ENCODE results near the gene TBC1D3D. TPM values are rescaled to one million over a fixed set of nuclear protein-coding genes. Genes with fewer than 3 reads are reported as not detected.
"Not testable (repeated sequence)": the region's sequence is repeated elsewhere in the genome, so short reads cannot be mapped to it uniquely, and the experiment has no call there.

TBC1D3D gene
- 0.21 TPM in 1 of 2 replicates, not detected in the other for polyA plus RNA-seq (2013)

DNA sequence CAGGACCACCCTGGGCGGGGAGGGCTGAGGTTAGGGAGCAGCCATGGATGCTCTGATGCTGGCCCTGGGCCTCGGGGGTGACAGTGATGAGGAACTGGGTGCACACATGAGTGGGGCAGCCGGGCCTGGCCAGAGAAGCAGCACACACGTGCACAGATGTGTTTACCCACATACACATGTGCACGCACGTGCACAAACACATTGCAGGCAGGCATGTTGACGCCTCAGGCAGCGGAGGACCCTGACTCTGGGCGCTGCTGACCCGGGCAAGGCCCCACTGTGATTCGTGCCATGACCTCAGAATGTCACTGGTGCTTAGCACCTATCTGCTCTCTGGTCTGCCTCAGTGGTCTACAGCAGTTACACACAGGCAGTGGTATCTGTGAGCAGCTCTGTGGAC, at the start of gene TBC1D3D:
TSS of gene TBC1D3D (plus strand) at position 301 of the 400 bp plus-strand sequence. CDS start 1,585 bp downstream, outside the sequence.
- DNase-seq; H2BK5ac ChIP-seq (ENCODE audit: low read depth, low read length, poor library complexity); H3K36me3 ChIP-seq (ENCODE audit: control insufficient read depth in 1 of 2, insufficient read depth in 2 of 2, low read length in 2 of 2); H3K4me3 ChIP-seq (ENCODE audit: low read depth, low read length); H4K8ac ChIP-seq (ENCODE audit: low read depth, low read length); H4K91ac ChIP-seq (ENCODE audit: low read depth, low read length); H3K4me1 ChIP-seq (ENCODE audit: control insufficient read depth in 1 of 2, insufficient read depth in 2 of 2, low read length in 2 of 2); H3K14ac ChIP-seq (ENCODE audit: low read length); H3K4ac ChIP-seq (ENCODE audit: low read depth, low read length); H3K23ac ChIP-seq (ENCODE audit: low read length); H2AK5ac ChIP-seq (ENCODE audit: low read length); H3K27ac ChIP-seq (ENCODE audit: low read depth, low read length); H3K4me2 ChIP-seq (ENCODE audit: low read length); H3K18ac ChIP-seq (ENCODE audit: low read length); H4K12ac ChIP-seq (ENCODE audit: low read depth, low read length); H2AFZ ChIP-seq (ENCODE audit: insufficient read depth, low read length, poor library complexity); H2BK12ac ChIP-seq (ENCODE audit: low read length); H2BK120ac ChIP-seq (ENCODE audit: insufficient read depth, low read length, poor library complexity); H3K27me3 ChIP-seq (ENCODE audit: insufficient read depth, low read length); H3K79me2 ChIP-seq (ENCODE audit: control insufficient read depth, insufficient read depth, low read length, poor library complexity); H3K9ac ChIP-seq (ENCODE audit: low read length); H3K79me1 ChIP-seq (ENCODE audit: low read length); H3K9me3 ChIP-seq (ENCODE audit: insufficient read depth, low read depth, low read length): not testable (repeated sequence)
- no CpG with 5 or more reads among the region's 11 CpGs for WGBS (ENCODE audit: extremely low coverage, insufficient coverage, insufficient read length)

GRCh38 chr17:37988960-37989359, 14.8 kb upstream of the TBC1D3D start, which contains the start of gene TBC1D3L:
TSS of gene TBC1D3L (minus strand) at chr17:37989060. CDS start at chr17:37987520, 1,540 bp downstream.
- H3K27me3 ChIP-seq (ENCODE audit: insufficient read depth, low read length); H3K4me3 ChIP-seq (ENCODE audit: low read depth, low read length); DNase-seq; H3K36me3 ChIP-seq (ENCODE audit: control insufficient read depth in 1 of 2, insufficient read depth in 2 of 2, low read length in 2 of 2); H3K27ac ChIP-seq (ENCODE audit: low read depth, low read length); H3K79me1 ChIP-seq (ENCODE audit: low read length); H3K9ac ChIP-seq (ENCODE audit: low read length); H4K12ac ChIP-seq (ENCODE audit: low read depth, low read length); H3K4ac ChIP-seq (ENCODE audit: low read depth, low read length); H2BK120ac ChIP-seq (ENCODE audit: insufficient read depth, low read length, poor library complexity); H4K91ac ChIP-seq (ENCODE audit: low read depth, low read length); H2AFZ ChIP-seq (ENCODE audit: insufficient read depth, low read length, poor library complexity); H3K18ac ChIP-seq (ENCODE audit: low read length); H3K14ac ChIP-seq (ENCODE audit: low read length); H3K4me1 ChIP-seq (ENCODE audit: control insufficient read depth in 1 of 2, insufficient read depth in 2 of 2, low read length in 2 of 2); H3K9me3 ChIP-seq (ENCODE audit: insufficient read depth, low read depth, low read length); H2AK5ac ChIP-seq (ENCODE audit: low read length); H4K8ac ChIP-seq (ENCODE audit: low read depth, low read length); H2BK5ac ChIP-seq (ENCODE audit: low read depth, low read length, poor library complexity); H3K4me2 ChIP-seq (ENCODE audit: low read length); H3K79me2 ChIP-seq (ENCODE audit: control insufficient read depth, insufficient read depth, low read length, poor library complexity); H3K23ac ChIP-seq (ENCODE audit: low read length); H2BK12ac ChIP-seq (ENCODE audit: low read length): not testable (repeated sequence)
- WGBS (ENCODE audit: extremely low coverage, insufficient coverage, insufficient read length), result no CpG with 5 or more reads among the region's 11 CpGs

Measured in trophoblast cell (in vitro differentiated cells and primary cell).